ENCODE measurements around the gene PRKACA. TPM values are rescaled to one million over a fixed set of nuclear protein-coding genes. Genes with fewer than 3 reads are reported as not detected.
A peak's percentile ranks its signal among the peaks of the same experiment; 100 is the strongest.

The PRKACA gene
- total RNA-seq, 1 donor from 2014 or later = 88.1 TPM

GRCh38 chr19:14089662-14090508 is 27.7 kb downstream of the PRKACA start:
- TF ChIP-seq CTCF (conservative IDR thresholded peaks at IDR 0.05) = peak; percentile 9
- Mint-ChIP-seq H3K4me3 (peak overlapping the region; percentile 86), H3K27ac (peak overlapping the region; percentile 72), H3K36me3 (peaks cover 16% of the 10 kb centered on the region), H3K4me1 (ENCODE audit: unreplicated experiment) (peaks cover 12% of the 10 kb centered on the region), H3K27me3 (no peaks in the 10 kb centered on the region), H3K9me3 (no peaks in the 10 kb centered on the region)
- no peak for DNase-seq (ENCODE audit: extremely low spot score, unreplicated experiment)

GRCh38 chr19:14089412-14089661 is 28.2 kb downstream of the PRKACA start:
- Mint-ChIP-seq H3K27me3 (no peaks in the 10 kb centered on the region), H3K27ac (peak overlapping the region; percentile 72), H3K4me3 (peak overlapping the region; percentile 83), H3K4me1 (ENCODE audit: unreplicated experiment) (peaks cover 12% of the 10 kb centered on the region), H3K9me3 (no peaks in the 10 kb centered on the region), H3K36me3 (peaks cover 11% of the 10 kb centered on the region)
- TF ChIP-seq CTCF (conservative IDR thresholded peaks at IDR 0.05) = peak; percentile 50
- DNase-seq (ENCODE audit: extremely low spot score, unreplicated experiment) = no peak

GRCh38 chr19:14088634-14089411 is 28.7 kb downstream of the PRKACA start:
- Mint-ChIP-seq H3K9me3 (no peaks in the 10 kb centered on the region), H3K36me3 (peaks cover 11% of the 10 kb centered on the region), H3K27me3 (no peaks in the 10 kb centered on the region), H3K27ac (peak overlapping the region; percentile 72), H3K4me1 (ENCODE audit: unreplicated experiment) (peaks cover 12% of the 10 kb centered on the region), H3K4me3 (peak overlapping the region; percentile 83)
- DNase-seq (ENCODE audit: extremely low spot score, unreplicated experiment) = no peak
- TF ChIP-seq CTCF (conservative IDR thresholded peaks at IDR 0.05) = no peak

- Mint-ChIP-seq H3K9me3 (no peaks in the 10 kb centered on the region), H3K4me1 (ENCODE audit: unreplicated experiment) (peaks cover 9% of the 10 kb centered on the region), H3K4me3 (no peak overlapping the region), H3K27ac (no peak overlapping the region), H3K27me3 (no peaks in the 10 kb centered on the region), H3K36me3 (peaks cover 8% of the 10 kb centered on the region)
- no peak for TF ChIP-seq CTCF (conservative IDR thresholded peaks at IDR 0.05)
- DNase-seq (ENCODE audit: extremely low spot score, unreplicated experiment) = no peak
Measured at GRCh38 chr19:14086098-14086497, 31.5 kb downstream of the PRKACA start.

- Mint-ChIP-seq H3K4me3 (peak within 1 kb of the TSS; percentile 9), H3K27me3 (no peaks in the 10 kb centered on the region), H3K9me3 (no peaks in the 10 kb centered on the region), H3K36me3 (peaks cover 8% of the 10 kb centered on the region), H3K27ac (peak within 1 kb of the TSS; percentile 71), H3K4me1 (ENCODE audit: unreplicated experiment) (peaks cover 10% of the 10 kb centered on the region)
- no peak for TF ChIP-seq CTCF (conservative IDR thresholded peaks at IDR 0.05)
- no peak for DNase-seq (ENCODE audit: extremely low spot score, unreplicated experiment)
Measured at GRCh38 chr19:14085309-14085995, 32.1 kb downstream of the PRKACA start, which contains the start of gene C19orf67. Gene C19orf67 (minus strand): TSS chr19:14085783. CDS start chr19:14085627, 156 bp downstream.
